Thyroid gland (tissue), 4 donors: ENCODE results near the gene MVB12B.

Experiments used
- POLR2A ChIP-seq, 2 donors: fragments of 450-650 bp; IDR thresholded peaks; one replicate each; pipeline ENCODE4 v1.6.1; 2017; ENCODE audit warnings: antibody characterized with exemption in 2 of 2, mild to moderate bottlenecking in 2 of 2, moderate library complexity in 1 of 2
- TF ChIP-seq, protein P1 (sequence below), 6 experiments: fragments of 200-600 bp in 3 of 6; fragments of 450-650 bp in 3 of 6; sonication (generic) in 3 of 6; IDR thresholded peaks; one replicate each; pipeline ENCODE4 v1.5.1; 2016 to 2019; ENCODE audit warnings: antibody characterized with exemption in 6 of 6, mild to moderate bottlenecking in 2 of 6, inconsistent platforms in 1 of 6, moderate library complexity in 1 of 6

DNA sequence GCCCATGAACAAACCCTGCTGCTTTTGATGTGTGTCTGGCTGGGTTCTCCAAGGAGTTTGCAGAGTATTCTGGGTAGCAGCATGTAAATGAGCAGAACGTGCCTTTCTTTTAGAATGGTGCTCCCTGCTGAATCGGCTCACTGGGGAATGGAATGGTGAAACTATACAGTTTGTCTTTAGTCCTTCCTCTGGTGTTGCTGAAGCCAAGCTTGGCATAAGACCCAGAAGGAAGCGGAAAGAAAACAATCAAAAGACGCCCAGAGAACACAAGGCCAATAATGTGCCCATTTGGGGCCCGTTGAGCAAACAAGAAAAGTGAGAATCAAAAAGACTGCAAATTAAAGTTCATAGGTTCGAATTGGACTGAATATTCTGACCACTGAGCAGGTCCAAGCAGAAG is 60.1 kb downstream of the MVB12B start:
- TF ChIP-seq, protein P1, sequence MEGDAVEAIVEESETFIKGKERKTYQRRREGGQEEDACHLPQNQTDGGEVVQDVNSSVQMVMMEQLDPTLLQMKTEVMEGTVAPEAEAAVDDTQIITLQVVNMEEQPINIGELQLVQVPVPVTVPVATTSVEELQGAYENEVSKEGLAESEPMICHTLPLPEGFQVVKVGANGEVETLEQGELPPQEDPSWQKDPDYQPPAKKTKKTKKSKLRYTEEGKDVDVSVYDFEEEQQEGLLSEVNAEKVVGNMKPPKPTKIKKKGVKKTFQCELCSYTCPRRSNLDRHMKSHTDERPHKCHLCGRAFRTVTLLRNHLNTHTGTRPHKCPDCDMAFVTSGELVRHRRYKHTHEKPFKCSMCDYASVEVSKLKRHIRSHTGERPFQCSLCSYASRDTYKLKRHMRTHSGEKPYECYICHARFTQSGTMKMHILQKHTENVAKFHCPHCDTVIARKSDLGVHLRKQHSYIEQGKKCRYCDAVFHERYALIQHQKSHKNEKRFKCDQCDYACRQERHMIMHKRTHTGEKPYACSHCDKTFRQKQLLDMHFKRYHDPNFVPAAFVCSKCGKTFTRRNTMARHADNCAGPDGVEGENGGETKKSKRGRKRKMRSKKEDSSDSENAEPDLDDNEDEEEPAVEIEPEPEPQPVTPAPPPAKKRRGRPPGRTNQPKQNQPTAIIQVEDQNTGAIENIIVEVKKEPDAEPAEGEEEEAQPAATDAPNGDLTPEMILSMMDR (IDR thresholded peaks at IDR 0.05): no peak
- TF ChIP-seq POLR2A (IDR thresholded peaks at IDR 0.05): no peak
